LNCaP clone FGC (cell line): ENCODE results near the gene OR9A2.

Source experiments
- DNase-seq: peaks from one replicate; pipeline ENCODE4 v3.0.0-alpha.2; 2011; ENCODE audit warnings: low read depth
- H3K4me3 ChIP-seq: 2 replicates; pipeline ENCODE4 v1.5.1; 2011; ENCODE audit warnings: mild to moderate bottlenecking, low read depth, low read length, control low read depth
- CTCF ChIP-seq: IDR thresholded peaks from 2 replicates; pipeline ENCODE4 v1.5.1; 2012; ENCODE audit warnings: mild to moderate bottlenecking; ENCODE audit not compliant: control insufficient read depth, insufficient read depth; ENCODE audit errors: extremely low read depth

The OR9A2 gene

GRCh38 chr7:143025371-143025770 is 1.6 kb downstream of the OR9A2 start:
- no peak overlapping the region for H3K4me3 ChIP-seq
- no peak for TF ChIP-seq CTCF
- no peak for DNase-seq

- H3K4me3 ChIP-seq: no peak overlapping the region
- DNase-seq: no peak
- no peak for TF ChIP-seq CTCF
Observed at GRCh38 chr7:143023047-143023446, 3.9 kb downstream of the OR9A2 start.

GRCh38 chr7:143018931-143019330 is 8.0 kb downstream of the OR9A2 start:
- no peak overlapping the region for H3K4me3 ChIP-seq
- no peak for TF ChIP-seq CTCF
- no peak for DNase-seq

- DNase-seq: no peak
- TF ChIP-seq CTCF: no peak
- H3K4me3 ChIP-seq: no peak overlapping the region
Observed at GRCh38 chr7:143016996-143017395, 9.9 kb downstream of the OR9A2 start.

GRCh38 chr7:143015926-143016490 is 10.9 kb downstream of the OR9A2 start:
- TF ChIP-seq CTCF: no peak
- H3K4me3 ChIP-seq: no peak overlapping the region
- DNase-seq: no peak

- TF ChIP-seq CTCF: no peak
- DNase-seq: no peak
- H3K4me3 ChIP-seq: no peak overlapping the region
Observed at GRCh38 chr7:143015084-143015483, 11.8 kb downstream of the OR9A2 start.

GRCh38 chr7:143013893-143014292 is 13.0 kb downstream of the OR9A2 start:
- no peak overlapping the region for H3K4me3 ChIP-seq
- DNase-seq: no peak
- no peak for TF ChIP-seq CTCF
